ENCODE data around the gene TFDP2.

GRCh38 chr3:142081178-142081577 lies 68.2 kb downstream of the TFDP2 start:
- TF ChIP-seq CTCF (IDR thresholded peaks at IDR 0.05) = no peak
- TF ChIP-seq EZH2 (IDR thresholded peaks at IDR 0.05; ENCODE audit: borderline replicate concordance, insufficient read depth, low read depth, low read length, poor library complexity, severe bottlenecking) = no peak
